Measurements from ENCODE around the gene LRRC30.

DNA sequence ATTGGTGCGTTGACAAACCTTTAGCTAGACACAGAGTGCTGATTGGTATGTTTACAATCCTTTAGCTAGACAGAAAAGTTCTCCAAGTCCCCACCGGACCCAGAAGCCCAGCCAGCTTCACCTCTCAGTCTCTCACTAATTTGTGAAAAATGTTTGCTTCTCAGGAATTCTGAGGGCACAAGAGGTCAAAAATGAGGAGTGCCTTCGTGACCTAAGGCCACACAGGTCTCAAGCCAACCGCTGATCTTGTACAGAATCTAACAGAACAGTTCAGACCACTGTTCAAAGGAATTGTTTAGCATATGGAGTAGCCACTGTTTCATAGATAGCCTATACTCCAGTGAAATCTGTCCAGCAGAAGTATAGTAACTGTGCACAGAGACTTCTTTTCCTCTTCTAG lies 29.8 kb upstream of the LRRC30 start:
- TF ChIP-seq, protein P1, sequence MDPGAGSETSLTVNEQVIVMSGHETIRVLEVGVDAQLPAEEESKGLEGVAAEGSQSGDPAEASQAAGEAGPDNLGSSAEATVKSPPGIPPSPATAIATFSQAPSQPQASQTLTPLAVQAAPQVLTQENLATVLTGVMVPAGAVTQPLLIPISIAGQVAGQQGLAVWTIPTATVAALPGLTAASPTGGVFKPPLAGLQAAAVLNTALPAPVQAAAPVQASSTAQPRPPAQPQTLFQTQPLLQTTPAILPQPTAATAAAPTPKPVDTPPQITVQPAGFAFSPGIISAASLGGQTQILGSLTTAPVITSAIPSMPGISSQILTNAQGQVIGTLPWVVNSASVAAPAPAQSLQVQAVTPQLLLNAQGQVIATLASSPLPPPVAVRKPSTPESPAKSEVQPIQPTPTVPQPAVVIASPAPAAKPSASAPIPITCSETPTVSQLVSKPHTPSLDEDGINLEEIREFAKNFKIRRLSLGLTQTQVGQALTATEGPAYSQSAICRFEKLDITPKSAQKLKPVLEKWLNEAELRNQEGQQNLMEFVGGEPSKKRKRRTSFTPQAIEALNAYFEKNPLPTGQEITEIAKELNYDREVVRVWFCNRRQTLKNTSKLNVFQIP (CRISPR knock-in tag; IDR thresholded peaks at IDR 0.05; ENCODE audit: borderline replicate concordance, low read depth), result no peak
- TF ChIP-seq RARB (CRISPR knock-in tag; IDR thresholded peaks at IDR 0.05) (no peak), SNAI2 (CRISPR knock-in tag; IDR thresholded peaks at IDR 0.05) (no peak), PPARA (CRISPR knock-in tag; IDR thresholded peaks at IDR 0.05; ENCODE audit: borderline replicate concordance) (no peak), ZC3H10 (CRISPR knock-in tag; IDR thresholded peaks at IDR 0.05) (no peak), ISL1 (CRISPR knock-in tag; IDR thresholded peaks at IDR 0.05) (no peak), ESRRG (CRISPR knock-in tag; IDR thresholded peaks at IDR 0.05) (no peak), ZFP3 (CRISPR knock-in tag; IDR thresholded peaks at IDR 0.05) (no peak), ZNF565 (CRISPR knock-in tag; conservative IDR thresholded peaks at IDR 0.05; ENCODE audit: low read depth) (no peak)
- TF ChIP-seq, protein P2, sequence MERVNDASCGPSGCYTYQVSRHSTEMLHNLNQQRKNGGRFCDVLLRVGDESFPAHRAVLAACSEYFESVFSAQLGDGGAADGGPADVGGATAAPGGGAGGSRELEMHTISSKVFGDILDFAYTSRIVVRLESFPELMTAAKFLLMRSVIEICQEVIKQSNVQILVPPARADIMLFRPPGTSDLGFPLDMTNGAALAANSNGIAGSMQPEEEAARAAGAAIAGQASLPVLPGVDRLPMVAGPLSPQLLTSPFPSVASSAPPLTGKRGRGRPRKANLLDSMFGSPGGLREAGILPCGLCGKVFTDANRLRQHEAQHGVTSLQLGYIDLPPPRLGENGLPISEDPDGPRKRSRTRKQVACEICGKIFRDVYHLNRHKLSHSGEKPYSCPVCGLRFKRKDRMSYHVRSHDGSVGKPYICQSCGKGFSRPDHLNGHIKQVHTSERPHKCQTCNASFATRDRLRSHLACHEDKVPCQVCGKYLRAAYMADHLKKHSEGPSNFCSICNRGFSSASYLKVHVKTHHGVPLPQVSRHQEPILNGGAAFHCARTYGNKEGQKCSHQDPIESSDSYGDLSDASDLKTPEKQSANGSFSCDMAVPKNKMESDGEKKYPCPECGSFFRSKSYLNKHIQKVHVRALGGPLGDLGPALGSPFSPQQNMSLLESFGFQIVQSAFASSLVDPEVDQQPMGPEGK (CRISPR knock-in tag; IDR thresholded peaks at IDR 0.05; ENCODE audit: borderline replicate concordance), result no peak
- TF ChIP-seq, protein P3, sequence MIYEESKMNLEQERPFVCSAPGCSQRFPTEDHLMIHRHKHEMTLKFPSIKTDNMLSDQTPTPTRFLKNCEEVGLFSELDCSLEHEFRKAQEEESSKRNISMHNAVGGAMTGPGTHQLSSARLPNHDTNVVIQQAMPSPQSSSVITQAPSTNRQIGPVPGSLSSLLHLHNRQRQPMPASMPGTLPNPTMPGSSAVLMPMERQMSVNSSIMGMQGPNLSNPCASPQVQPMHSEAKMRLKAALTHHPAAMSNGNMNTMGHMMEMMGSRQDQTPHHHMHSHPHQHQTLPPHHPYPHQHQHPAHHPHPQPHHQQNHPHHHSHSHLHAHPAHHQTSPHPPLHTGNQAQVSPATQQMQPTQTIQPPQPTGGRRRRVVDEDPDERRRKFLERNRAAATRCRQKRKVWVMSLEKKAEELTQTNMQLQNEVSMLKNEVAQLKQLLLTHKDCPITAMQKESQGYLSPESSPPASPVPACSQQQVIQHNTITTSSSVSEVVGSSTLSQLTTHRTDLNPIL (CRISPR knock-in tag; IDR thresholded peaks at IDR 0.05; ENCODE audit: low read depth), result no peak
